ENCODE data around the gene GNAI3. TPM values are rescaled to one million over a fixed set of nuclear protein-coding genes. Genes with fewer than 3 reads are reported as not detected.

GNAI3 gene
- total RNA-seq, 2 donors from 2014 or later: 3.4 to 4.6 TPM

DNA sequence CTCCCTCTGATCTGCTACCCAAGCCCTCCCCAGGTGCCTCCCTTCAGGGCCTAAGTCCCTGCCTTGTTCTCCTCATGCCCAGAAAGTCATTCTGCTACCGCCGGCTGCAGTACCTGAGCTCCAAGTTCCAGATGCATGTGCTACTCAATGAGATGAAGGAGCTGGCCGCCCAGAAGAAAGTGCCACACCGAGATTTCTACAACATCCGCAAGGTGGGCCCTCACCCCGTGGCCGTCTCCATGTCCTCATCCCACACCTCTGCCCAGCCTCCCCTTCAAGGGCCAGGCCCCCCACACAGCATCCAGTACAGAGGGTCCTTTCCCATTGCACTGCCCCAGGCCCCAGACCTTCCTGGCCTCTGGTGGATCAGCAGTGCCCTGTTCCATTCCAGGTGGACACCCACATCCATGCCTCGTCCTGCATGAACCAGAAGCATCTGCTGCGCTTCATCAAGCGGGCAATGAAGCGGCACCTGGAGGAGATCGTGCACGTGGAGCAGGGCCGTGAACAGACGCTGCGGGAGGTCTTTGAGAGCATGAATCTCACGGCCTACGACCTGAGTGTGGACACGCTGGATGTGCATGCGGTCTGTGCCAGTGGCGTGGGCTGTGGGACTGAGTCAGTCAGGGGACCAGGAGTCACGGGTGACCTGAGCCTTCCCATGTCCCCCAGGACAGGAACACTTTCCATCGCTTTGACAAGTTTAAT, 79.4 kb downstream of the GNAI3 start:
- DNase-seq (no peak), ATAC-seq (no peak)
- intact Hi-C loops (cut with DNase I): loop anchor here in 1 of 2 donors (5.0 kb wide), 1 partner anchor 81 kb away; the partner anchor contains the start of gene GNAI3

DNA sequence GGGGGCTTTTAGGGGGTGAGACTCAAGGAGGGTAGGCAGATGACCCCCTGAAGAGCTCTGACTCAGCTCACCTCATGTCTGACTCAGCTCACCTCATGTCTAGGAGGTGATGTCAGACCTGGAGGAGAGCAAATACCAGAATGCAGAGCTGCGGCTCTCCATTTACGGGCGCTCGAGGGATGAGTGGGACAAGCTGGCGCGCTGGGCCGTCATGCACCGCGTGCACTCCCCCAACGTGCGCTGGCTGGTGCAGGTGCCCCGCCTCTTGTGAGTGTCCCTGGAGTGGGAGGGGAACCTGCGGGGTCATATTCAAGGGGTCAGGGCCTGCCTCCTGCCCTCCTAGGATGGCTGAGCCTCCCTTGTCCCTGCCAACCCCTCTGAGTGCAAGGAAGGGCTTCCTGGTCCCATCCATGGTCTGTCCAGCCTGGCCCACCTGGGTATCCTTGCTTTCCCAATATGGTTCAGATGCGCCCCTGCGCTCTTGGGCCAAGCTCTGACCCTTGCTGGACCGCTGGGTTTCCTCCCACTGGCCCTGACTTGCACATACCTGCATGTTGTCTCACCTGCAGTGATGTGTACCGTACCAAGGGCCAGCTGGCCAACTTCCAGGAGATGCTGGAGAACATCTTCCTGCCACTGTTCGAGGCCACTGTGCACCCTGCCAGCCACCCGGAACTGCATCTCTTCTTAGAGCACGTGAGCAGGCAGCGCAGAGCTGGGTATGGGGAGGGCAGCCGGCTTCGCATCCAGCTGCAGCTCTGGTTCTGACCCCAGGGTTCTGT, 80.3 kb downstream of the GNAI3 start:
- intact Hi-C loops (cut with DNase I): loop anchor here in 1 of 2 donors (5.0 kb wide), 1 partner anchor 81 kb away; the partner anchor contains the start of gene GNAI3
- DNase-seq: no peak

DNA sequence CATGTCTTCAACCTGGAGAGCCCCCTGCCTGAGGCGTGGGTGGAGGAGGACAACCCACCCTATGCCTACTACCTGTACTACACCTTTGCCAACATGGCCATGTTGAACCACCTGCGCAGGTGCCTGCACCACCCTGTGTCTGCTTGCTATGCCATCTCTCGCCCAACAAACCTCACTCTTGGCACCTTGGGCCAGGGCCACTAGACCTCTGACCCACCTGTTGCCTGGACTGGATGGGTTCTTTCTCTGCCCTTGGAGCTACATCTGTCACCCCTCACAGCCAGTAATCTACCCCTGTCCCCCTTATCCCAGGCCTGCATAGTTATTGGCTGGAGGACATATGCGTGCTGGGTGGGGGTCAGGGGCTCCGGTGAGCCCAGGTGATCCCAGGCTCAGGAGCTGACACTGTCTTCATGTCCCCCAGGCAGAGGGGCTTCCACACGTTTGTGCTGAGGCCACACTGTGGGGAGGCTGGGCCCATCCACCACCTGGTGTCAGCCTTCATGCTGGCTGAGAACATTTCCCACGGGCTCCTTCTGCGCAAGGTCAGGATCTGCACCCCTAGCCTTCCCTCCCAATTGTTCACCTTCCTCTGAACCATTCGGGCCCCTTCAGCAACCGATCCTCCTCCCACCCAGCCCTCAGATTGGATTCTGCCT, 81.1 kb downstream of the GNAI3 start:
- no peak for ATAC-seq
- no peak for DNase-seq
- intact Hi-C loops (cut with DNase I): loop anchor here (1.0 to 5.0 kb wide), 2 partner anchors 82 to 83 kb away; partner anchors contain the start of gene GNAI3 (in 1 of the 2)

More for the DNA sequence above, 80.3 kb downstream of the GNAI3 start:
- no peak for ATAC-seq

DNA sequence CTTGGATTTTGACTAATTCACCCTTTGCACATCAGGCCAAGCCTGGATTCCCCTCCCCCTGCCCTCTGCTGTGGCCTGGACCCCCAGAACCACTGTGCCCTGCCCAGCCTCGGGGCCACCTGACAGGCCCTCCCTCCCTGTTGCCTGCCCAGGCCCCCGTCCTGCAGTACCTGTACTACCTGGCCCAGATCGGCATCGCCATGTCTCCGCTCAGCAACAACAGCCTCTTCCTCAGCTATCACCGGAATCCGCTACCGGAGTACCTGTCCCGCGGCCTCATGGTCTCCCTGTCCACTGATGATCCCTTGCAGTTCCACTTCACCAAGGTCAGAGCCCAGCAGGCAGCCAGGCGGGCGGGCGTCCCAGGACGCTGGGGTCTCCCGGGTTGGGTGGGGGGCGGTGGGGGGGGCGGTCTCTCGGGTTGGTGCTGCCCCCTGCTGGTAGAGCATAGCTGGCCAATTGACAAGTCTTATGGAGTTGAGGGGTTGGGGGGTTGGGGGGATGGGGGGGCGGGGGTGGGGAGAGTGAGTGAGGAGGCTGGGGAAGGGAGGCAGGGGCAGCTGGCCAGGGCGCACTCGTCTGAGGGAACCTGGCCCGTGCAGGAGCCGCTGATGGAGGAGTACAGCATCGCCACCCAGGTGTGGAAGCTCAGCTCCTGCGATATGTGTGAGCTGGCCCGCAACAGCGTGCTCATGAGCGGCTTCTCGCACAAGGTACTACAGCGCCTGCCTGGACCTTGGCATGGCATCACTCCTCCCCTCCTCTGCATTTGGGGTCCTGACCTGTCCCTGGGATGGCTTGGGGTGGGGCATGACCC, 81.9 kb downstream of the GNAI3 start:
- peak; percentile 29 for DNase-seq
- ATAC-seq: no peak
- intact Hi-C loops (cut with DNase I): loop anchor here in 1 of 2 donors (1.0 kb wide), 1 partner anchor 84 kb away; no protein-coding TSS in a partner anchor

- DNase-seq (peak; percentile 20), ATAC-seq (no peak)
- intact Hi-C loops (cut with DNase I): loop anchor here in 1 of 2 donors (1.0 kb wide), 1 partner anchor 85 kb away; no protein-coding TSS in a partner anchor
These were observed 82.6 kb downstream of the GNAI3 start for GRCh38 chr1:109630898-109631512.

DNA sequence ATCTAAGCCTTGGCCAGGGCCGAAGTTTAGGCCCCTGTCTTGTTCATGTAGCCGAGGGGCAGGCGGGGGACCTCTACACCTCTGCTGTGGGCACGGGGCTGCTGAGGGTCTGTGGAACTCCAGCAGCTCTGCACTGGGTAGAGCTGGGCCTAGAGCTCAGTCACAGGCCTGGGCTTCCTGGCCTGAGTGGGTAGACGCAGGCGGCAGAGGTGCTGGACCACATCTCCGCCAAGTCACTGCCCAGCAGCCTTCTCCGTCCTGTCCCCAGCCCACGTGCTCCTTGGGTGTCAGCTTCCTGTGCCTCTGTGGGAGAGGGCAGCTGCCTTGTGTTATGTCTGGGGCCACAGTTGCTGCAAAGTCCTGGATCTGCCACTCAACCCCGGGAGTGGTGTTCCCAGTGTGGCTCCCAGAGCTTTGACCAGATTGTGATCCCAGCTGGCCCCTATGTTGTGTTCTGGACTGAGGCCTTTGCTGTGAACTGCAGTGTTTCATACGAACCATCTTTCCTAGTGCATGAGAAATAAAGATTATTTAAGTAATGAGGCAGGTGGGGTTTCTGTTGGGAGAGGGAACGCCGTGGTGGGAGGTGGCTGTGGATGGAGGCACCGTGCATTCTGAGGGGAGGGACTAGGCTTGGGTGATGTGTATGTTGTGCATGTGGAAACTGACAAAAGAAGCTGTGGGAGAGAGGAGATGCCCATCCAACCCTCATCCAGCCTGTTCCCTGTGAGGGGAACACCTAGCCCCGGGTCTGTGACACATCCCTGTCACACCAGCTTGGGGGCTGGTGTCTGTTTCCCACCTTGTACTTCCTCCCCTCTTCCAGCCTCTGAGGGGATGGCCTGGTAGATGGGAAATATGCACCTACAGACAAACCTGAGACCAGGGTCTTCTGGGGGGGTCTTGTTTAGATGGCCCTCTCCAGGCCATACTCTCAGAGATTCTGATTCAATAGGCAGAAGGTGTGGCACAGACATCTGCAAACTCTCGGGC, 83.4 kb downstream of the GNAI3 start:
- ATAC-seq: no peak
- DNase-seq: no peak
- intact Hi-C loops (cut with DNase I): no loop called here

DNA sequence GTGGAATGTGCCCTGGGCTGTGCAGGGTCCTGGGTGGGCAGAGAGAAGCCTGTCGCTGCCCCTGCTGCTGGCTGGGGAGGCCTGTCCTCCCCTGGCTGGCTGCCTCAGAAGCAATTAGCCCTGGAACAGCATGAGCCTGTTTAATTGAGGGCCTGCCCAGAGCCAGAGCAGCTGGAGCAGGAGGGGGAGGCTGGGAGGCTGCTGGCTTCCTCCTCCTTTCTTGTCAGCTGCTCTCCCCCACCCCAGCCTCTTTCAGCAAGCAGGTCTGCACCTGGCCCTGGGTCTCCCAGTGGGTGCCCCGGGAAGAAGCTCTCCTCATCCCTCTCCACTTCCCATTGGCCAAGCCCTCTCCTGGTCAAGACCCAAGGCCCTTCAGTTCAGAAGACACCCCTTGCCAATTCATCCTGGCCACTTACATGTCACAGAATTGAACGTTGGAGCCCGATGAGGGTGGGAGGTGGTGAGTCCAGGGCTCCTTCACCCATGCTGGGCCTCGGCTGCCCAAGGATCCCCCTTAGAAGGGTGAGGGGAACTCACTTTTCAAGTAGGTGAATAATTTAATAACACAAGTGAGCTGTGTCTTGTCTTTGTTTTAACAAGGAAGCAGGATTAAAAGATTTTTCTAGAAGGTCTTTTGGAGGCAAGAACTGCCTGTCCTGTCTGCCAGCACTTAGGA, 84.4 kb downstream of the GNAI3 start:
- ATAC-seq: no peak

DNA sequence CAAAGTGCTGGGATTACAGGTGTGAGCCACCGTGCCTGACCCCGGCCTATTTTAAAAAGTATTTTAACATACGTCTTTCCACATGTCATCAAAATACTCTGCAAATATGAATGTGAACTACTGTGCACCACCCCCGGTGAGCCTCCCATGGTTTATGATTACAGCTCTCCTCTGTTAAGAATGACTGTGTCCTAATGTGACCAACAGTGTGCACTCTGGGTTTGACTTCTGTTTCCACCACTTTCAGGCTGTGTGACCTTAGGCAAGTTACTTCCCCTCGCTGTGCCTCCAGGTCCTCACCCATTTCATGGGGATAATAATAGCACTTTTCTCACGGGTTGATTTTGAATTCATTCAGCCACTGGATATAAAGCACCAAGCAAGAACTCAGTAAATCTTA, 85.9 kb downstream of the GNAI3 start:
- intact Hi-C loops (cut with DNase I): no loop called here
- DNase-seq: no peak
- no peak for ATAC-seq

More for the DNA sequence above, 84.4 kb downstream of the GNAI3 start:
- DNase-seq: peak; percentile 22
- intact Hi-C loops (cut with DNase I): no loop called here

DNA sequence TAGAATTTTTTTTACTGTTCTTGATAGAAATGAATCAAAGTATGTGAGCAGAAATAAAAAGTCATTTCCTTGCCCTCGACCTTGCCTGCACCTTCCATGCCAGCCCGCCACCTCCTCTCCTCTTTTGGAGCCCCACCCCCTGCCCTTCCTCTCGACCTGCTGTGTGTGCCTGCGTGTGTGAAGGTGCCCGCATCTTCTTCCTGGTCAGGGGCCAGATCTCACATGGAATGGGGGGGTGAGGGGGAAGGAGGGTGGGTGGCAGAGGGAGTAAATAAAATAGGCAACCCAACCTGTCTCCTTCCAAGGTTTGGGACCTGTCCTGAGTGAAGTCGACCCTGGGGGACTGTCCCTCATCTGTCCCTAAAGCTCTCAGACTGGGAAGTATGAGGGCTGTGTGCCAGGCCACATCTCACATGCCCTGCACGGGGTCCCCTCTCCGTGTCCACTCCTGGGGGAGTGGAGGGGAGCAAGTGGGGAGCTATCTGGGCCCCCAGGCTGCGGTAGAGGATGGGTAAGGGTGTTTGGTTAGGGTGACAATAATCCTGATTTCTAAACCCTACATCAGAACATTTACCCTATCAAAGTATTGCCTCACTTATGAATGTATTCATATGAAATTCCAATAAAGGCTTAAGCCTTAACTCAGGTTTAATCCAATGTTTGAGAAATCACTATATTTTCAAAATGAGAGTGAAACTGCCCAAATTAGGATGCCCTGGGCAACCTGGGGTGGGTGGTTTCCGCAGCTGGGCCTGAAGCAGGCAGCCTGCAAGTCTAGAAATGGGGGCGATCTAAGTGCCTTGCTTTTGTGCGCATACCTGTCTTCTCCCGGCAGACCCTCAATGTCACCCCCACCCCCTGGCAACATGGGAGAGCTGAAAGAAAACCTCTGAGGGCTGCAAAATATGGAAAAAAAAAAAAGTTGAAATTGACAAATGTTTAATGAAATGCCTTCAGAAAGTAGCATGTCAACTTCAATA, 86.6 kb downstream of the GNAI3 start:
- ATAC-seq: no peak
- intact Hi-C loops (cut with DNase I): no loop called here

GRCh38 chr1:109635862-109636200, 87.4 kb downstream of the GNAI3 start:
- ATAC-seq (no peak), DNase-seq (no peak)
- intact Hi-C loops (cut with DNase I): no loop called here

More for the DNA sequence above, 86.6 kb downstream of the GNAI3 start:
- DNase-seq: no peak

GRCh38 chr1:109636201-109636952, 88.0 kb downstream of the GNAI3 start:
- ATAC-seq (peak; percentile 44 to 56), DNase-seq (no peak)
- intact Hi-C loops (cut with DNase I): no loop called here

DNA sequence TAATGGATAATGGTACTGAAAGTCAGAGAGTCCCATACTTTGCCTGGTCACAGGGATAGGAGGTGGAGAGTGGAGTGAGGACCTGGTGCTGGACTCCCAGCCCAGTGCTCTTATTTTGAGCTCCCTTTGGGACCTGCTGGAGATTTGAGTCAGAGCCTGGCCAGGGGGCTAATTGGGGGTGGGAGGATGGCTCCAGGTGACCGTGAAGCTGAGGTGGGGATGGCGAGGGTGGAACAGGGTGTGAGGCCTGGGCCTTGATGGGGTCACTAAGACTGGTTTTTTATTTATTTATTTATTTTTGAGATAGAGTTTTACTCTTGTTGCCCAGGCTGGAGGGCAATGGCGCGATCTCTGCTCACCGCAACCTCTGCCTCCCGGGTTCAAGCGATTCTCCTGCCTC, 89.0 kb downstream of the GNAI3 start:
- intact Hi-C loops (cut with DNase I): no loop called here
- no peak for ATAC-seq
- no peak for DNase-seq

GRCh38 chr1:109639063-109639840, 90.8 kb downstream of the GNAI3 start:
- ATAC-seq (no peak), DNase-seq (no peak)
- intact Hi-C loops (cut with DNase I): no loop called here

DNA sequence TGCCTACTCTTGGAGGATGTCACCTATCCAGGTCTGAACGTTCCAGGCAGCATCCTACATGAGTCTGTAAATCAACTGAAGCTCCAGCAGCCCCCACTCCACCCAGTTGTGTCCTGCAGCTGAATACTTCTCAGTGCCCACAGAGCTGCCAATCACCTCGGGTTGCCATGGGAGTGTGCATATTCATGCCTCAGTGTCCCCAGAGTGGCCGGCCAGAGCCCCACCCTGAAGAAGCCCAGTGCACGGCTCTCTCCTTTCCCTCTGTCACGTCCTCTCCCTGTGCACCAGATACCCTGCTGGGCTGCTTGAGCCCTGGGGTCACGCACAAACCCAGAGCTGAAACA, 91.4 kb downstream of the GNAI3 start:
- ATAC-seq (no peak), DNase-seq (no peak)
- intact Hi-C loops (cut with DNase I): loop anchor here (5.0 to 10.0 kb wide), 3 partner anchors 132 to 345 kb away; partner anchors contain the start of gene AHCYL1 (in 2 of the 2)
